ENCODE data around the gene PLPPR1.

- TF ChIP-seq CTCF (IDR thresholded peaks at IDR 0.05) (no peak), POLR2A (IDR thresholded peaks at IDR 0.05) (no peak)
Measured at GRCh38 chr9:101359679-101360078, 331.2 kb downstream of the PLPPR1 start.

All from Peyer's patch (tissue), 4 donors.